BE2C (cell line): ENCODE data around the gene HPCAL1.

Experiments used
- DNase-seq: peaks from one replicate; pipeline ENCODE4 v3.0.0-alpha.2; 2020
- H3K27me3 ChIP-seq: fragments of 250-450 bp; sonication (Bioruptor Pico); 2 replicates; pipeline ENCODE4 v1.5.1; 2020; ENCODE audit warnings: mild to moderate bottlenecking
- H3K36me3 ChIP-seq: fragments of 250-450 bp; sonication (Bioruptor Pico); 2 replicates; pipeline ENCODE4 v1.5.1; 2020; ENCODE audit warnings: mild to moderate bottlenecking
- H3K4me1 ChIP-seq: fragments of 250-450 bp; sonication (Bioruptor Pico); 2 replicates; pipeline ENCODE4 v1.5.1; 2020
- H3K4me3 ChIP-seq: 2 replicates; pipeline ENCODE4 v1.5.1; 2011; ENCODE audit warnings: low read depth, low read length
- H3K9me3 ChIP-seq: fragments of 250-450 bp; sonication (Bioruptor Pico); 2 replicates; pipeline ENCODE4 v1.5.1; 2020
- TF ChIP-seq, protein P1 (sequence below): IDR thresholded peaks from 2 replicates; pipeline ENCODE4 v1.5.1; 2012; ENCODE audit warnings: mild to moderate bottlenecking, low read depth, low read length

HPCAL1 gene

DNA sequence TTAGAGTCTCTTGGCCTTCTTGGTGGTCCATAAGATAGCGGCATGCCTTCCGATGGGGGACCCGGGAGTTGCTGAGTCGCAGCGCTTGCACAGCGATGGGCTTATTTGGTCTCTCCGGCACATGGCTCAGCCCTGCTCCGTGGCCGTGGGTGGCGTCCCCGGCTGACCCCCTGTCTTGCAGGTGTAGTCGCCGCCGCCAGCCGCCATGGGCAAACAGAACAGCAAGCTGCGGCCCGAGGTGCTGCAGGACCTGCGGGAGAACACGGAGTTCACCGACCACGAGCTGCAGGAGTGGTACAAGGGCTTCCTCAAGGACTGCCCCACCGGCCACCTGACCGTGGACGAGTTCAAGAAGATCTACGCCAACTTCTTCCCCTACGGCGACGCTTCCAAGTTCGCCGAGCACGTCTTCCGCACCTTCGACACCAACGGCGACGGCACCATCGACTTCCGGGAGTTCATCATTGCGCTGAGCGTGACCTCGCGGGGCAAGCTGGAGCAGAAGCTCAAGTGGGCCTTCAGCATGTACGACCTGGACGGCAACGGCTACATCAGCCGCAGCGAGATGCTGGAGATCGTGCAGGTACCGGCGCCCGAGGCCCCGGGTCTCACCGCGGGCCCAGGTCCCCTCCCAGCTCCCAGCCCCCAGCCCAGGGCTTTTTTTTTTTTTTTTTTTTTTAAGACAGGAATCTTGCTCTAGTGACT, 117.0 kb downstream of the HPCAL1 start:
- H3K36me3 ChIP-seq: peaks cover 33% of the 10 kb centered on the region
- TF ChIP-seq, protein P1, sequence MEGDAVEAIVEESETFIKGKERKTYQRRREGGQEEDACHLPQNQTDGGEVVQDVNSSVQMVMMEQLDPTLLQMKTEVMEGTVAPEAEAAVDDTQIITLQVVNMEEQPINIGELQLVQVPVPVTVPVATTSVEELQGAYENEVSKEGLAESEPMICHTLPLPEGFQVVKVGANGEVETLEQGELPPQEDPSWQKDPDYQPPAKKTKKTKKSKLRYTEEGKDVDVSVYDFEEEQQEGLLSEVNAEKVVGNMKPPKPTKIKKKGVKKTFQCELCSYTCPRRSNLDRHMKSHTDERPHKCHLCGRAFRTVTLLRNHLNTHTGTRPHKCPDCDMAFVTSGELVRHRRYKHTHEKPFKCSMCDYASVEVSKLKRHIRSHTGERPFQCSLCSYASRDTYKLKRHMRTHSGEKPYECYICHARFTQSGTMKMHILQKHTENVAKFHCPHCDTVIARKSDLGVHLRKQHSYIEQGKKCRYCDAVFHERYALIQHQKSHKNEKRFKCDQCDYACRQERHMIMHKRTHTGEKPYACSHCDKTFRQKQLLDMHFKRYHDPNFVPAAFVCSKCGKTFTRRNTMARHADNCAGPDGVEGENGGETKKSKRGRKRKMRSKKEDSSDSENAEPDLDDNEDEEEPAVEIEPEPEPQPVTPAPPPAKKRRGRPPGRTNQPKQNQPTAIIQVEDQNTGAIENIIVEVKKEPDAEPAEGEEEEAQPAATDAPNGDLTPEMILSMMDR: no peak

DNA sequence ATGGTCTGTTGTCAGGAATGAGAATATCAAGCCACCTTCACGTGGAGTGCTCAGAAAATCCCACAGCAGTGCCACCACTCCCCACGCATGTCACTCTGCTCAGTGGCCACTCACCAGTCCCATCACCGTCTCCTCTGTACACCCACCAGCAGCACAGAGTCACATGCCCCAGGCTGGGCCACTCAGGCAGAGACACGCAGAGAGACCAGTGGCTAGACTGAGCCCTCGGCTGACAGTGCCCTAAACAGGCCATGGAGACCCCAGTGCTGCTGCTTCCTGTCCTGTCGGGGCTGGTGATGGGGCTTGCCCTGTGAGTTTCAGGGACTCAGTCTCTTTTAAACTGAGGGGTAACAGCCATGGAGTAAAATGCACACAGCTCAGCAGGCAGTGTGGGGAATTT, 119.5 kb downstream of the HPCAL1 start:
- TF ChIP-seq, protein P1: no peak
- Histone ChIP-seq H3K4me1 (no peaks in the 10 kb centered on the region), H3K36me3 (peaks cover 32% of the 10 kb centered on the region), H3K27me3 (no peaks in the 10 kb centered on the region), H3K9me3 (no peaks in the 10 kb centered on the region), H3K4me3 (no peak overlapping the region)
- DNase-seq: no peak

More for the DNA sequence above, 117.0 kb downstream of the HPCAL1 start:
- no peaks in the 10 kb centered on the region for H3K9me3 ChIP-seq
- no peaks in the 10 kb centered on the region for H3K27me3 ChIP-seq
- H3K4me3 ChIP-seq: no peak overlapping the region
- no peaks in the 10 kb centered on the region for H3K4me1 ChIP-seq
- DNase-seq: no peak

DNA sequence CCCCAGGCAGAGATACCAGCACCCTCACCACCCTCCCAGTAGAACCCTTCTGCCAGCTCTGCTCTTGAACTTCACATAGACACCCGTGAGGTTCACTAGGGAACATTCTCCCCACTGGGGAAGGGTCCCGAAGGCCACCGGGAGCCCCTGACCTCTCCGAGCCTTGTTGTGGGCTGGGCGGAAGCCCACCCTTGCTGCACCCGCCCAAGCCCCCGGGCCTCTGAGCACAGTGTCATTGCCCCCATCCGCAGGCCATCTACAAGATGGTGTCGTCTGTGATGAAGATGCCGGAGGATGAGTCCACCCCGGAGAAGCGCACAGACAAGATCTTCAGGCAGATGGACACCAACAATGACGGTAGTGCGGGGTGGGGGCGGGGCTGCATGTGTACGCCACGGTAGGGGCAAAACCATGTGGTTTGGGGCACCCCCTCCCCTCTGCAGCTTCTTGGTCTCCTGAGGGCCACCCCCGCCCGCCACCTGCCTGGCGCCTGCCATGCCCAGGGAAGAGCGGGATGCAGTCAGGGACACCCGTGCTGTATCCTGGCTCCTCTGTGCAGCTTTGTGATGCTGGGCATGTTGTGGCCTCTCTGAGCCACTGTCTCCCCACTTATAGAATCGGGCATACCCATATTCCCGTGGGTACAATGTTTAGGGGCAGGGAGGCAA, 120.2 kb downstream of the HPCAL1 start:
- DNase-seq: no peak
- H3K4me1 ChIP-seq: no peaks in the 10 kb centered on the region
- no peaks in the 10 kb centered on the region for H3K9me3 ChIP-seq
- no peak overlapping the region for H3K4me3 ChIP-seq
- TF ChIP-seq, protein P1: no peak
- peaks cover 32% of the 10 kb centered on the region for H3K36me3 ChIP-seq
- no peaks in the 10 kb centered on the region for H3K27me3 ChIP-seq

DNA sequence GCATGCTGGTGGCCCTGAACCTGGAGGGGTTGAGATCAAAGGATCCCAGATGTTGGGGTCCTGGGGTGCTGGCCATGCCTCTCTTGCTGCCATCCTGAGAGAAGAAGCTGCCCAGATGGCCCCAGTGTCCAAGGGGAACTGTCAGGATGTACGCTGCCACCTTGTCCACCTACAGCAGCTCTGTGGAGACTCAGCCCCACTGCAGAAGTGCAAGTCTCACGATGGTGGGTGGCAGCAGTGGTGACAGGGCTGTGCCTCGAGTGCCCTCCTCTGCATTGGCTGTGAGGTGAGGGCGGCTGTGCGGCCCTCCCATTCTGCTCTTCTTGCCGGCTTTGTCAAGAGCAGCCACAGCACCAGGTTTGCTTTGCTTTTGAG, 120.7 kb downstream of the HPCAL1 start:
- Histone ChIP-seq H3K4me1 (no peaks in the 10 kb centered on the region), H3K27me3 (no peaks in the 10 kb centered on the region), H3K36me3 (peaks cover 32% of the 10 kb centered on the region), H3K4me3 (no peak overlapping the region), H3K9me3 (no peaks in the 10 kb centered on the region)
- TF ChIP-seq, protein P1: no peak
- DNase-seq: no peak

DNA sequence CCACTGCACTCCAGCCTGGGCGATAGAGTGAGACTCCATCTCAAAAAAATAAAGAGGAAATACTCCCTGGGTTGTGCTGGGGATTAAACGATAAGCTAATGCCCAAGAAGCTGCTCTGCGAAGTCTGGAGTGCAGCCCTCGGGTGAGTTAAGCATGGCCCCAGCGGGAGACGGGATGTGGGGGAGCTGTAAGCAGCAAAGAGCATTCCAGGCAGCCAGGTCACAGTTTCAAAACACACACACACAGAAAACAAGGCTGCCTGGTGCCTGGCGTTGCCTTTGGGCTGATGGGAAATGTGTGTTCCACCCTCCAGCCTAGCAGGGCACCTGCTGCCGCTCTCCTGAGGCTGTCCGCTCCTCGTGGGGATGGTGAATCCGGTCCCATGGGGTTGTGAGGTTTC, 121.3 kb downstream of the HPCAL1 start:
- no peak for DNase-seq
- no peaks in the 10 kb centered on the region for H3K4me1 ChIP-seq
- TF ChIP-seq, protein P1: no peak
- H3K36me3 ChIP-seq: peaks cover 32% of the 10 kb centered on the region
- no peaks in the 10 kb centered on the region for H3K9me3 ChIP-seq
- H3K4me3 ChIP-seq: no peak overlapping the region
- H3K27me3 ChIP-seq: no peaks in the 10 kb centered on the region

DNA sequence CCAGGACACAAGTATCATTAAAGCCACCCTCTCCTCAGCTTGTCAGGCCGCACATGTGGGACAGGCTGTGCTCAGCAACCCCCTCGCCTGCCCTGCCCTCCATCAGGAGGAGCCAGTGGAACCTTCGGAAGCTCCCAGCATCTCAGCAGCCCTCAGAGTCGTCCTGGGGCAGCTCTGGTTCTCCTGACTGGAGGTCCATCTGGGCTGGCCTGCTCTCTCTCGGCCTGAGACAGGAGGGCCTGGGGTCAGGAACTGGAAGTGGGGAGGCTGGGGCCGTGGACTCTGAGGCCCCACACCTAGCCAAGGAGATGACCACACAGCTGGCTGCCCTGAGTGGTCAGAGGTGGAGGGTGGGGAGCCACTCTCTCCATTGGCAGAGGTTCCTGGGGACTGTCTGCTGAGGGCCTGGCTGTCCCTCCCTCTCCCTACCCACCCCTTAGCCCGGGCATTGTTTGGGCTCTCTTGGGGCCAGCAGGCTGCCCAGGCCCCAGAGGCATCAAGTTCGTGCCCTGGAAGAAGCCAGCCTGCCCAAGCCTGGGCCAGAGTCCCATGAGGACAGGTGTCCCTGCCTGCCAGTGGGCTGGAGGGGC, 122.3 kb downstream of the HPCAL1 start:
- Histone ChIP-seq H3K36me3 (peaks cover 32% of the 10 kb centered on the region), H3K9me3 (no peaks in the 10 kb centered on the region), H3K4me3 (no peak overlapping the region), H3K4me1 (no peaks in the 10 kb centered on the region), H3K27me3 (no peaks in the 10 kb centered on the region)
- TF ChIP-seq, protein P1: no peak
- DNase-seq: no peak
